MM.1S (cell line): ENCODE data around the gene PLPP6.

ENCODE experiments used
- EZH2phosphoT487 ChIP-seq: fragments of 300-600 bp; sonication (generic); IDR thresholded peaks from 2 replicates; pipeline ENCODE4 v1.6.1; 2018; ENCODE audit warnings: antibody characterized with exemption, low read length
- TF ChIP-seq, protein P1 (sequence below): fragments of 300-600 bp; sonication (generic); IDR thresholded peaks from 2 replicates; pipeline ENCODE4 v1.5.1; 2016; ENCODE audit warnings: antibody characterized with exemption, low read length, mixed read lengths

DNA sequence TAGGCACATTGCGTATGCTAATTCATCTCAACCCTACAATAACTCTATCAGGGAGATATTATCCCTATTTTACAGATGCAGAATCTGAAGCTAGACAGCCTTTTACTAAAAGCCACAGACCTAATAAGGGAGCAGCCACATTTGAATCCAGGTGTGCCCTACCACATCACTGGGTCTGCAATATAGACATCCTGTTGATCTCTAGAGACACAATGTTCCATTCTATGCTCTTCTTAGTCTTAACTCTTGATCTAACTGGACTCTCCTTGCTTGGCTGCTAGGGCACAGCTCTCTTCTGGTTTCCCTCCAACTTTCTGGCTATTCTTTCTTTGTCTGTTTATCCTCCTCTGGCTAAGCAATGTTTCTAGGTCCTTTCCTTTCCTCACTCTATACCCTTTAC lies 5.6 kb downstream of the PLPP6 start:
- TF ChIP-seq, protein P1, sequence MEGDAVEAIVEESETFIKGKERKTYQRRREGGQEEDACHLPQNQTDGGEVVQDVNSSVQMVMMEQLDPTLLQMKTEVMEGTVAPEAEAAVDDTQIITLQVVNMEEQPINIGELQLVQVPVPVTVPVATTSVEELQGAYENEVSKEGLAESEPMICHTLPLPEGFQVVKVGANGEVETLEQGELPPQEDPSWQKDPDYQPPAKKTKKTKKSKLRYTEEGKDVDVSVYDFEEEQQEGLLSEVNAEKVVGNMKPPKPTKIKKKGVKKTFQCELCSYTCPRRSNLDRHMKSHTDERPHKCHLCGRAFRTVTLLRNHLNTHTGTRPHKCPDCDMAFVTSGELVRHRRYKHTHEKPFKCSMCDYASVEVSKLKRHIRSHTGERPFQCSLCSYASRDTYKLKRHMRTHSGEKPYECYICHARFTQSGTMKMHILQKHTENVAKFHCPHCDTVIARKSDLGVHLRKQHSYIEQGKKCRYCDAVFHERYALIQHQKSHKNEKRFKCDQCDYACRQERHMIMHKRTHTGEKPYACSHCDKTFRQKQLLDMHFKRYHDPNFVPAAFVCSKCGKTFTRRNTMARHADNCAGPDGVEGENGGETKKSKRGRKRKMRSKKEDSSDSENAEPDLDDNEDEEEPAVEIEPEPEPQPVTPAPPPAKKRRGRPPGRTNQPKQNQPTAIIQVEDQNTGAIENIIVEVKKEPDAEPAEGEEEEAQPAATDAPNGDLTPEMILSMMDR, result no peak
- TF ChIP-seq EZH2phosphoT487, result no peak
